CD4-positive, alpha-beta T cell treated with Interleukin-1 beta for 1 hour (primary cell): ENCODE results near the gene OR2AP1.
"Not testable (repeated sequence)": the region's sequence is repeated elsewhere in the genome, so short reads cannot be mapped to it uniquely, and the experiment has no call there.

Experiments used
- DNase-seq, 2 donors: peaks; one replicate each; pipeline ENCODE4 v3.0.0-alpha.2; 2020 to 2022

The OR2AP1 gene

GRCh38 chr12:55572168-55572567 lies at the start of gene OR2AP1:
TSS of gene OR2AP1 (plus strand) at chr12:55572468. CDS start at chr12:55574415, 1,947 bp downstream.
- no peak for DNase-seq

- not testable (repeated sequence) for DNase-seq
Observed at GRCh38 chr12:55548235-55548634, 24.0 kb upstream of the OR2AP1 start.

GRCh38 chr12:55548756-55549155 lies 23.5 kb upstream of the OR2AP1 start:
- DNase-seq = no peak

GRCh38 chr12:55549302-55549701 lies 23.0 kb upstream of the OR2AP1 start, which contains the start of gene OR6C4:
TSS of gene OR6C4 (plus strand) at chr12:55549602. CDS start at chr12:55551227, 1,625 bp downstream.
- DNase-seq = no peak

- DNase-seq = no peak
Observed at GRCh38 chr12:55554296-55554695, 18.0 kb upstream of the OR2AP1 start.

DNA sequence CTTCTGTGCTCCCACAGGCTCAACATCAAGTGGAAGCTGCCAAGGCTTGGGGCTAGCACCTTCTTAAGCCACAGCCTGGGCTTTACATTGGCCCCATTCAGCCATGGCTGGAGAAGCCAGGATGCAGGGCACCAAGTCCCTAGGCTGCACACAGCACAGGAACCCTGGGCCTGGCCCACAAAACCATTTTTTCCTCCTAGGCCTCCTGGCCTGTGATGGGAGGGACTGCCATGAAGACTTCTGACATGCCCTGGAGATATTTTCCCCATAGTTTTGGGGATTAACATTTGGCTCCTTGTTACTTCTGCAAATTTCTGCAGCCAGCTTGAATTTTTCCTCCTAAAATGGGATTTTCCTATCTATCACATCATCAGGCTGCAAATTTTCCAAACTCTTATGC lies 2.2 kb upstream of the OR2AP1 start:
- not testable (repeated sequence) for DNase-seq

GRCh38 chr12:55570689-55571088 lies 1.6 kb upstream of the OR2AP1 start:
- not testable (repeated sequence) for DNase-seq

- no peak for DNase-seq
Observed at GRCh38 chr12:55582066-55582465, 9.8 kb downstream of the OR2AP1 start.

DNA sequence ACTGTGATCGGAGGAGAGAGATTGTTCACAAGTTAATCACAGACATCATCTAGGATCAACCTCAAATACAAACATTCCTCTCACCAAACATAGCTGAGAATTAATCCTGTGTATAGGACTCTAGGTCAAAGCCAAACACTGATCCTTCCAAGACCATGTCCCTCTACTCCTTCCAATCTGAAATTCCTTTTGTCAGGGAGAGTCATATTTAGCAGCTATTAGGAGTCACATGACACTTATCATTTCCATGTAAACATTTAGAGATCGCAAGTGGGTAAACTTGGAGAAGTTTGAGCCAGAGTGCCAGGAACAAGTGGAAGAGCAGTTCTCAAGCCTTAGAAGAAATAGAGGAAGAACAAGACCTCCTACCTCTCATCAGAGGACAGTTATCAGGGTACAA lies 13.5 kb downstream of the OR2AP1 start:
- no peak for DNase-seq

DNA sequence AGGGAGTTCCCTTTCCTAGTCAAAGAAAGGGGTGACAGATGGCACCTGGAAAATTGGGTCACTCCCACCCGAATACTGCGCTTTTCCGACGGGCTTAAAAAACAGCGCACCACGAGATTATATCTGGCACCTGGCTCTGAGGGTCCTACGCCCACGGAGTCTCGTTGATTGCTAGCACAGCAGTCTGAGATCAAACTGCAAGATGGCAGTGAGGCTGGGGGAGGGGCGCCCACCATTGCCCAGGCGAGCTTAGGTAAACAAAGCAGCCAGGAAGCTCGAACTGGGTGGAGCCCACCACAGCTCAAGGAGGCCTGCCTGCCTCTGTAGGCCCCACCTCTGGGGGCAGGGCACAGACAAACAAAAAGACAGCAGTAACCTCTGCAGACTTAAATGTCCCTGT lies 17.9 kb downstream of the OR2AP1 start:
- DNase-seq = not testable (repeated sequence)

DNA sequence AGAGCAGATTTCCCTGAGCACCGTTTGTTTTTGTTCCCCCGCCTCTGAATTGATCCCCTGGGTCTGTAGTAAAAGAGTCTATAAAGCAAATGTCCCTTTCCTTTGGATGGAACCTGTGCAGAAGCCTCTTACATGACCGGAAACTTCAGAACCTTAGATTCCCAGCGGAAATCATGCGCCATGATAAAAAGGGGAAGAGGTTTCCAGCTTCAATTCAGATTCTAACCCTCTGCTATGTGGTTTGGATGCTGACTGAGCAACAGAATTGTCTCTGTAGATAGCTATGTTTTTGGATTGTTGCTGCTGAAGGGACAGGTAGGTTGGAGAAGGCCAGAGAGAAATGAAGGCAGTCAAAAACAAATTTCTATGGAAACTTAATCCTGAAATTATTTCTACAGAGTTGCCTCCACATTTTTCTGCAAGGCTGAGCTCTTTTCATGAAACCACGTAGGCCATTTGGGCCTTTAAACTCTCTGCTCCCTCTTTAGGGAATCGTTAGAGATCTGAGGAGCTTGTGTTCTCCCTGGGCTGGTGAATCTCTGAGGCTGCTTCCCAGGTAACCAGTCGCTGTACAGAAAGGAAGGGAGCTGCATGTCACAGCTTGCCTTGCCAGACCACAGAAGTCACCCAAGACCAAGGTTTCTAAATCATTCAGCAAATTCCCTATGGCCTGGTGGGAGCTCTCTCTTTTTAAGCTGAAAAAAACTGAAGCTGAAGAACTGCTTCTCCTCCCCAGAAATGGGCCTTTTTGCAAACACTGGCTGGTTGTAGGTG lies 35.7 kb downstream of the OR2AP1 start:
- DNase-seq = no peak

GRCh38 chr12:55610598-55610997 lies 38.3 kb downstream of the OR2AP1 start:
- no peak for DNase-seq

- DNase-seq = no peak
Observed at GRCh38 chr12:55612646-55613045, 40.4 kb downstream of the OR2AP1 start.

GRCh38 chr12:55614764-55615163 lies 42.5 kb downstream of the OR2AP1 start:
- DNase-seq = no peak

GRCh38 chr12:55619354-55620138 lies 47.3 kb downstream of the OR2AP1 start:
- DNase-seq = peak; percentile 37 to 79

DNA sequence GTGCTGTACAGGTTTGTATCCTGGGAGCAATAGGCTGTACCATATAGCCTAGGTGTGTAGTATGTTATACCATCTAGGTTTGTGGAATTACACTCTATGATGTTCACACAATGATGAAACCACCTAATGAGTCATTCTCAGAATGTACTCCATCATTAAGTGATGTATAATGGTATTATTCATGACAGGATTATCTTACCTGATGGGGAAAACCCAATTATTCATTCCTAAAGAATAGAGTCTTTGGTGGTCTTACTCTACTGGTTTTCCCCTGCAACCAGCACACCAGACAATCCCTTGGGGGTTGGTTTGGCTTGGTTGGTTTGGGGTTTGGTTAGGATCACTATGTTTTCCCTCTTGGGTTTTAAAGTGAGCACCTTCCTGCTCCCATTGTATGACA lies 51.8 kb downstream of the OR2AP1 start:
- DNase-seq = no peak
